ENCODE data around the gene PIGN. TPM values are rescaled to one million over a fixed set of nuclear protein-coding genes. Genes with fewer than 3 reads are reported as not detected.

PIGN gene
- total and polyA plus RNA-seq, 2 of the 8 experiments (the other 6 are each of a cell fraction or from before 2014, with no cell fraction given): 20.9 to 26.3 TPM

DNA sequence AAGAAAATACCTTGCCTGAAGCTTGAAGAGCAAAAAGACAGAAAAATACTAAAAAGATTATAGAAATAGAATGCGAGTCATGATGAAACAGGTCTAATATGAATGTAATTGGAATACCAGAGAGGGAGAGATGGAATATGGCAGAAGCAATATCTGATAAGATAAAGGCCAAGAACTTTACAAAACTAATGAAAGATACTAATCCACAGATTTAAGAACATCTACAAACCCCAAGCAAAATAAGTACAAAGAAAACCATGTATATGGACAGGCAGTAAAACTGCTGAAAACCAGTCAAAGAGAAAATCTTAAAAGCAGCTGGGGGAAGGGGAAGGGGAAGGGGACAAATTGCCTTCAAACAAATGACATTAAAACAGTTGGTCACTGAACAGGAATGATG lies 67.0 kb downstream of the PIGN start:
- no peak overlapping the region for H3K4me3 ChIP-seq (ENCODE audit: extremely low read depth in 1 of 4, insufficient read depth in 2 of 4, low read depth in 3 of 4, low read length in 4 of 4)
- H3K36me3 ChIP-seq (ENCODE audit: control insufficient read depth in 2 of 4, insufficient read depth in 4 of 4, low read length in 3 of 4): no peaks in the 10 kb centered on the region
- H3K4ac ChIP-seq (replicated peaks; ENCODE audit: insufficient read length, low read depth, low read length): no peak overlapping the region
- no peak for DNase-seq (ENCODE audit: low read depth in 1 of 2, low spot score in 2 of 2)
- H4K91ac ChIP-seq (replicated peaks; ENCODE audit: insufficient read length, low read length): no peak overlapping the region
- FAIRE-seq: no peak
- H3K27ac ChIP-seq (ENCODE audit: low read depth, low read length): no peak overlapping the region
- H4K20me1 ChIP-seq (replicated peaks in 1 of 2; ENCODE audit: control insufficient read depth in 1 of 2, insufficient read depth in 2 of 2, low read length in 2 of 2): no peaks in the 10 kb centered on the region
- 87% methylated on average over 1 of the region's 1 CpG; no CpG with 5 or more reads in 1 of the 2 experiments for whole genome bisulfite sequencing, 2 experiments (ENCODE audit: extremely low coverage in 1 of 2, insufficient coverage in 1 of 2, insufficient read length in 1 of 2, insufficient replicate concordance in 2 of 2, low coverage in 1 of 2, low lambda C conversion rate in 2 of 2, missing lambda C conversion rate in 1 of 2)
- H3K14ac ChIP-seq (ENCODE audit: insufficient read length): no peak overlapping the region
- H3K79me1 ChIP-seq (ENCODE audit: low read depth, low read length): no peaks in the 10 kb centered on the region
- H2BK120ac ChIP-seq (replicated peaks; ENCODE audit: low read depth, low read length): no peak overlapping the region
- H3K56ac ChIP-seq (replicated peaks; ENCODE audit: insufficient read length, low read depth, low read length): no peak overlapping the region
- H3K27me3 ChIP-seq (replicated peaks in 1 of 4; ENCODE audit: control insufficient read depth in 3 of 4, extremely low read depth in 1 of 4, insufficient read depth in 3 of 4, low read length in 3 of 4): no peaks in the 10 kb centered on the region
- H4K8ac ChIP-seq (ENCODE audit: extremely low read depth, insufficient read depth, low read length): no peak overlapping the region
- H2BK15ac ChIP-seq (ENCODE audit: low read length): no peak overlapping the region
- no peak overlapping the region for H4K5ac ChIP-seq (ENCODE audit: insufficient read length, low read depth, low read length)
- H3K79me2 ChIP-seq (ENCODE audit: control insufficient read depth in 1 of 2, insufficient read depth in 2 of 2, low read length in 2 of 2): no peaks in the 10 kb centered on the region
- no peak overlapping the region for H2BK12ac ChIP-seq (ENCODE audit: low read depth, low read length)
- ChIA-PET POLR2A (ENCODE audit: partially characterized antibody) (no interaction called here), CTCF (ENCODE audit: partially characterized antibody) (interaction anchor here (0.6 kb wide), 1 partner anchor 357 kb away, joined by 3 read pairs; no protein-coding TSS in a partner anchor)
- H2AFZ ChIP-seq (ENCODE audit: low read length): no peak overlapping the region
- no peak overlapping the region for H3K23ac ChIP-seq (ENCODE audit: insufficient read length)
- no peak overlapping the region for H3K9ac ChIP-seq (replicated peaks in 1 of 4; ENCODE audit: extremely low read depth in 1 of 4, low read depth in 3 of 4, low read length in 3 of 4)
- H3K4me2 ChIP-seq (ENCODE audit: insufficient read depth in 1 of 2, low read depth in 2 of 2, low read length in 2 of 2): no peak overlapping the region
- H2BK5ac ChIP-seq (ENCODE audit: low read depth, low read length): no peak overlapping the region
- H3K18ac ChIP-seq (ENCODE audit: extremely low read depth, low read length): no peak overlapping the region
- H3K9me3 ChIP-seq (ENCODE audit: insufficient read depth in 2 of 2, low read depth in 1 of 2, low read length in 1 of 2): no peaks in the 10 kb centered on the region
- no peak overlapping the region for H2BK20ac ChIP-seq (ENCODE audit: low read length)
- no peak overlapping the region for H2AK5ac ChIP-seq (ENCODE audit: low read depth, low read length)
- H3K23me2 ChIP-seq (ENCODE audit: low read depth, low read length): no peaks in the 10 kb centered on the region
- no peaks in the 10 kb centered on the region for H3K4me1 ChIP-seq (replicated peaks in 1 of 4; ENCODE audit: control insufficient read depth in 3 of 4, insufficient read depth in 4 of 4, low read length in 3 of 4)
- TF ChIP-seq SUZ12 (IDR thresholded peaks at IDR 0.05; ENCODE audit: low read length) (no peak), NRF1 (IDR thresholded peaks at IDR 0.05; ENCODE audit: low read depth, low read length) (no peak), SIRT6 (IDR thresholded peaks at IDR 0.05; ENCODE audit: low read length) (no peak), SRF (IDR thresholded peaks at IDR 0.05; ENCODE audit: low read depth, low read length) (no peak), KDM4A (IDR thresholded peaks at IDR 0.05; ENCODE audit: low read depth, low read length, severe bottlenecking) (no peak), JUND (IDR thresholded peaks at IDR 0.05; ENCODE audit: low read length) (no peak), YY1 (IDR thresholded peaks at IDR 0.05; ENCODE audit: low read depth, low read length) (no peak), TEAD4 (IDR thresholded peaks at IDR 0.05; ENCODE audit: low read depth, low read length) (no peak)
- TF ChIP-seq, protein P1, sequence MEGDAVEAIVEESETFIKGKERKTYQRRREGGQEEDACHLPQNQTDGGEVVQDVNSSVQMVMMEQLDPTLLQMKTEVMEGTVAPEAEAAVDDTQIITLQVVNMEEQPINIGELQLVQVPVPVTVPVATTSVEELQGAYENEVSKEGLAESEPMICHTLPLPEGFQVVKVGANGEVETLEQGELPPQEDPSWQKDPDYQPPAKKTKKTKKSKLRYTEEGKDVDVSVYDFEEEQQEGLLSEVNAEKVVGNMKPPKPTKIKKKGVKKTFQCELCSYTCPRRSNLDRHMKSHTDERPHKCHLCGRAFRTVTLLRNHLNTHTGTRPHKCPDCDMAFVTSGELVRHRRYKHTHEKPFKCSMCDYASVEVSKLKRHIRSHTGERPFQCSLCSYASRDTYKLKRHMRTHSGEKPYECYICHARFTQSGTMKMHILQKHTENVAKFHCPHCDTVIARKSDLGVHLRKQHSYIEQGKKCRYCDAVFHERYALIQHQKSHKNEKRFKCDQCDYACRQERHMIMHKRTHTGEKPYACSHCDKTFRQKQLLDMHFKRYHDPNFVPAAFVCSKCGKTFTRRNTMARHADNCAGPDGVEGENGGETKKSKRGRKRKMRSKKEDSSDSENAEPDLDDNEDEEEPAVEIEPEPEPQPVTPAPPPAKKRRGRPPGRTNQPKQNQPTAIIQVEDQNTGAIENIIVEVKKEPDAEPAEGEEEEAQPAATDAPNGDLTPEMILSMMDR (IDR thresholded peaks at IDR 0.05; ENCODE audit: control extremely low read depth in 1 of 3, insufficient read depth in 1 of 3, low read depth in 1 of 3, low read length in 3 of 3): no peak

Data from H1 (cell line).